Activated CD8-positive, alpha-beta memory T cell treated with anti-CD3 and anti-CD28 coated beads, Interleukin-2, amount 50 U/mL, for 48 hours (primary cell): Measurements from ENCODE around the gene TNFRSF8.

Experiments used
- DNase-seq: peaks from one replicate; pipeline ENCODE4 v3.0.0-alpha.2; 2020

Gene TNFRSF8

GRCh38 chr1:12178511-12178910, 115.4 kb downstream of the TNFRSF8 start:
- DNase-seq, result no peak

GRCh38 chr1:12179111-12179519, 116.0 kb downstream of the TNFRSF8 start:
- DNase-seq, result peak; percentile 88

GRCh38 chr1:12179676-12180075, 116.6 kb downstream of the TNFRSF8 start:
- DNase-seq, result no peak

GRCh38 chr1:12180315-12180714, 117.2 kb downstream of the TNFRSF8 start:
- no peak for DNase-seq

- DNase-seq, result no peak
Observed at GRCh38 chr1:12180903-12181302, 117.8 kb downstream of the TNFRSF8 start.

- no peak for DNase-seq
Observed at GRCh38 chr1:12181568-12181967, 118.5 kb downstream of the TNFRSF8 start.

- no peak for DNase-seq
Observed at GRCh38 chr1:12182410-12182984, 119.4 kb downstream of the TNFRSF8 start.

GRCh38 chr1:12183095-12183794, 120.1 kb downstream of the TNFRSF8 start:
- DNase-seq, result no peak

GRCh38 chr1:12184008-12184681, 121.0 kb downstream of the TNFRSF8 start:
- no peak for DNase-seq

GRCh38 chr1:12185036-12185917, 122.2 kb downstream of the TNFRSF8 start:
- no peak for DNase-seq

- no peak for DNase-seq
Observed at GRCh38 chr1:12185918-12186678, 123.0 kb downstream of the TNFRSF8 start.

- DNase-seq, result no peak
Observed at GRCh38 chr1:12186679-12186985, 123.5 kb downstream of the TNFRSF8 start.

GRCh38 chr1:12188115-12188514, 125.0 kb downstream of the TNFRSF8 start:
- no peak for DNase-seq

- DNase-seq, result no peak
Observed at GRCh38 chr1:12188657-12189327, 125.7 kb downstream of the TNFRSF8 start.

- DNase-seq, result no peak
Observed at GRCh38 chr1:12189328-12189682, 126.2 kb downstream of the TNFRSF8 start.

GRCh38 chr1:12191242-12192032, 128.3 kb downstream of the TNFRSF8 start:
- no peak for DNase-seq
